Skeletal muscle tissue (tissue), 4 donors: ENCODE data around the gene GOLGA3. TPM values are rescaled to one million over a fixed set of nuclear protein-coding genes. Genes with fewer than 3 reads are reported as not detected.
A peak's percentile ranks its signal among the peaks of the same experiment; 100 is the strongest.
"Not testable (repeated sequence)": the region's sequence is repeated elsewhere in the genome, so short reads cannot be mapped to it uniquely, and the experiment has no call there.

Experiments
- H3K27ac ChIP-seq: one replicate; pipeline ENCODE4 v1.7.0; 2013; ENCODE audit warnings: mild to moderate bottlenecking, low read depth, low read length, inconsistent platforms
- H3K27me3 ChIP-seq, 3 donors: one replicate each; pipeline ENCODE4 v1.7.0; 2013; ENCODE audit warnings: low read length in 3 of 3; ENCODE audit not compliant: control insufficient read depth in 3 of 3, insufficient read depth in 3 of 3
- H3K36me3 ChIP-seq, 3 donors: one replicate each; pipeline ENCODE4 v1.7.0; 2013; ENCODE audit warnings: low read length in 3 of 3; ENCODE audit not compliant: control insufficient read depth in 3 of 3, insufficient read depth in 3 of 3
- H3K4me1 ChIP-seq, 3 donors: one replicate each; pipeline ENCODE4 v1.7.0; 2013; ENCODE audit warnings: low read length in 3 of 3, mild to moderate bottlenecking in 3 of 3; ENCODE audit not compliant: control insufficient read depth in 3 of 3, insufficient read depth in 3 of 3
- H3K4me3 ChIP-seq, 3 donors: one replicate each; pipeline ENCODE4 v1.7.0; 2013; ENCODE audit warnings: low read length in 3 of 3
- H3K9ac ChIP-seq, 3 donors: one replicate each; pipeline ENCODE4 v1.7.0; 2013; ENCODE audit warnings: low read length in 3 of 3, mild to moderate bottlenecking in 3 of 3, moderate library complexity in 2 of 3, low read depth in 1 of 3
- H3K9me3 ChIP-seq, 3 donors: one replicate each; pipeline ENCODE4 v1.7.0; 2013; ENCODE audit warnings: low read length in 3 of 3; ENCODE audit not compliant: control insufficient read depth in 3 of 3
- total RNA-seq: library from RNA; depleted of rRNA; stranded (reverse); fragments of >200 nt; gene quantifications from one replicate; pipeline ENCODE4 v1.2.3, GENCODE V29; 2014
- donor health status: Osteomylitis.

GOLGA3 gene
- total RNA-seq, 1 donor from 2014 or later = 41.8 TPM

GRCh38 chr12:132783917-132784531 is 44.6 kb downstream of the GOLGA3 start:
- H3K4me3 ChIP-seq = no peak overlapping the region
- H3K9me3 ChIP-seq = no peaks in the 10 kb centered on the region
- no peak overlapping the region for H3K27ac ChIP-seq
- H3K9ac ChIP-seq = no peak overlapping the region
- H3K27me3 ChIP-seq = no peaks in the 10 kb centered on the region
- peaks cover 63 to 74% (median 68%) of the 10 kb centered on the region in 3 donors for H3K36me3 ChIP-seq
- H3K4me1 ChIP-seq = peaks cover 0 to 3% (median 3%) of the 10 kb centered on the region in 3 donors

DNA sequence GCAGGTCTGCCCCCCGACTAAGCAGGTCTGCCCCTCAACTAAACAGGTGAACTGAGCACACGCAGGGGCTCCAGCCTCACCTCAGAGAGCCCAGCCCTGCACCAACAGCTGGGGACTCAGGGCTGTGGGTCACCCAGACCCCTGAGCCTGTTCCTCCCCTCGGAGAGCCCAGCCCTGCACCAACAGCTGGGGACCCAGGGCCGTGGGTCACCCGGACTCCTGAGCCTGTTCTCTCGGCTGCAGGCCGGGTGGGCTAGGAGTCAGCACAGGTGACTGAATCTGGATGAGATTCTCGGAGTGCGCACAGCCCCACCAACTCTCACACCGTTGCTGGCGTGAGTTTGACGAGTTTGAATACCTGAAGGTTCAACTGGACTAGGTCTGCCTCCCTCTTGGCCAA is 46.7 kb downstream of the GOLGA3 start:
- Histone ChIP-seq H3K9me3 (no peaks in the 10 kb centered on the region), H3K4me1 (peaks cover 2 to 10% (median 7%) of the 10 kb centered on the region in 3 donors), H3K27me3 (no peaks in the 10 kb centered on the region), H3K36me3 (peaks cover 64 to 73% (median 64%) of the 10 kb centered on the region in 3 donors), H3K9ac (no peak overlapping the region), H3K27ac (no peak overlapping the region), H3K4me3 (no peak overlapping the region)

GRCh38 chr12:132779781-132780353 is 48.8 kb downstream of the GOLGA3 start:
- H3K9ac ChIP-seq = no peak overlapping the region
- H3K4me1 ChIP-seq = peaks cover 17 to 31% (median 18%) of the 10 kb centered on the region in 3 donors
- H3K36me3 ChIP-seq = peaks cover 61 to 63% (median 61%) of the 10 kb centered on the region in 3 donors
- no peak overlapping the region for H3K4me3 ChIP-seq
- no peak overlapping the region for H3K27ac ChIP-seq
- no peaks in the 10 kb centered on the region for H3K27me3 ChIP-seq
- H3K9me3 ChIP-seq = no peaks in the 10 kb centered on the region

GRCh38 chr12:132777614-132778013 is 51.1 kb downstream of the GOLGA3 start:
- Histone ChIP-seq H3K4me1 (peaks cover 15 to 28% (median 17%) of the 10 kb centered on the region in 3 donors), H3K4me3 (no peak overlapping the region), H3K9me3 (no peaks in the 10 kb centered on the region), H3K36me3 (peaks cover 64 to 67% (median 64%) of the 10 kb centered on the region in 3 donors), H3K27ac (peak overlapping the region; percentile 40), H3K27me3 (no peaks in the 10 kb centered on the region), H3K9ac (no peak overlapping the region)

DNA sequence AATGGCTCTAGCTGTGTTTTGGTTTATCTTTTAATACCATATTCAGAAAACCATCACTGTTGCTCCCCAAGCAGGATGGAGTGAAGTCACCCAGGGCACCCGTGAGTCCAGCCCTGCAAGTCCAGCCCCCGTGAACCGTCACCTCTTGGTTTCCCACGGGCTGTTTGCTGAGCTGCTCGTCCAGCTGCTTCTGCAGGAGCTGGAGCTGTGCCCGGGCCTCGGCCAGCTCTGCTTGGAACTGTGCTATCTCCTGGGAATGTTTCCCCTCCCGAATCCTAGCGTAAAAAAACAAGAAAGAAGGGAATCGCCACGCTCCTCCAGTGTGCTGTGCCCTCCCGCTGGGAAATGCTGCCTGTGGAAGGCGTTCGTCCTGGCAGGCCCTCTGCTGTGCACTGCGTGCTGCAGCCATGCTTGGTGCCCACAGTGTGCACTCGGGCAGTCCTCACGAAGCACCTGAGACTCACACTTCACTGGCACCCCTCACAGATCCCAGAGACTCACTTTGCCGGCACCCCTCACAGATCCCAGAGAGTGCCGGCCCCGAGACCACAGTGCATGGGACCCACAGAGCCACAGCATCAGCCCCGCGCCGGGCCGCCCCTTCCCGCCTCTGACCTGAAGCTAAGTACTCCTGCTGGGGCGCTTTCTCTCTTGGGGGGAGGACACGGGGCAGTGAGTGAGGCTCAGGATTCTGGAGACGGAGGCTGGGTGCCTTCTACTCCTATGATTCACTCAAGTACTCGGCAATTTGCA is 51.7 kb downstream of the GOLGA3 start:
- no peak overlapping the region for H3K4me3 ChIP-seq
- peak overlapping the region; percentile 40 for H3K27ac ChIP-seq
- peaks cover 61 to 64% (median 61%) of the 10 kb centered on the region in 3 donors for H3K36me3 ChIP-seq
- peaks cover 15 to 28% (median 17%) of the 10 kb centered on the region in 3 donors for H3K4me1 ChIP-seq
- no peaks in the 10 kb centered on the region for H3K27me3 ChIP-seq
- no peaks in the 10 kb centered on the region for H3K9me3 ChIP-seq
- H3K9ac ChIP-seq = peak overlapping the region in 2 of 3 donors; percentile 45 to 65

- H3K9ac ChIP-seq, H3K27me3 ChIP-seq, H3K9me3 ChIP-seq, H3K27ac ChIP-seq, H3K4me3 ChIP-seq: not testable (repeated sequence)
- Histone ChIP-seq H3K36me3 (peaks cover 59 to 64% (median 62%) of the 10 kb centered on the region in 3 donors), H3K4me1 (peaks cover 15 to 28% (median 17%) of the 10 kb centered on the region in 3 donors)
Measured at GRCh38 chr12:132776230-132776625, 52.4 kb downstream of the GOLGA3 start.

DNA sequence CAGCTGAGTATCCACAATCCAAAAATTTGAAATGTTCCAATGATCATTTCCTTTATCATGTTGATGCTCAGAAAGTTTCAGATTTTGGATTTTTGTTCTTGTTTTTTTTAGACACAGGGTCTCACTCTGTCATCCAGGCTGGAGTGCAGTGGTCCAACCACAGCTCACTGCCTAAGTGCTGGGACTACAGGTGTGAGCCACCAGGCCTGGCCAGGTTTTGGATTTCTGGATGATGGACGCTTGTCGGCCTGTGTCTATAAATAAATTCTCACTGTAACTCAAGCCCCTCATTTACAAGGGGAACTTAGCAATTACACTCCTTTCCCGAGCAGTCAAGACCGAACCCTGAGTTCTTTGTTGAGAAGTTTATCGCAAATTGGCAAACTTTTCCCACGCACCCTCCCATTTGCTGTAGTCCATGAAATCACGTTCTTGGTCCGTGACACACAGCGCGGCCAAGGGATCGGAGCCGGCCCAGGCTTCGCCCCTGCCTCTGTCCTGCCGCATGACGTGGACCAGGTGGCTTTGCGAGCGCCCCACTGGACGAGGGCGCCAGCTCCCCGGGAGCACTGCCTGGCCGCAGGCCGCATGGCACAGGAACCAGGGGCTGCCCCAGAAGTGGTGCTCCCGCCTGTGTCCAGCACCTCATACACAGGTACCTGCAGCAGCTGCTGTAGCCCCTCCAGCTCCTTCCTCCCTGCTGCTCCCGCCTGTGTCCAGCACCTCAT is 53.0 kb downstream of the GOLGA3 start:
- H3K9ac ChIP-seq = no peak overlapping the region
- H3K9me3 ChIP-seq = no peaks in the 10 kb centered on the region
- no peaks in the 10 kb centered on the region for H3K27me3 ChIP-seq
- no peak overlapping the region for H3K27ac ChIP-seq
- peaks cover 15 to 28% (median 17%) of the 10 kb centered on the region in 3 donors for H3K4me1 ChIP-seq
- H3K36me3 ChIP-seq = peaks cover 56 to 62% (median 58%) of the 10 kb centered on the region in 3 donors
- H3K4me3 ChIP-seq = no peak overlapping the region

DNA sequence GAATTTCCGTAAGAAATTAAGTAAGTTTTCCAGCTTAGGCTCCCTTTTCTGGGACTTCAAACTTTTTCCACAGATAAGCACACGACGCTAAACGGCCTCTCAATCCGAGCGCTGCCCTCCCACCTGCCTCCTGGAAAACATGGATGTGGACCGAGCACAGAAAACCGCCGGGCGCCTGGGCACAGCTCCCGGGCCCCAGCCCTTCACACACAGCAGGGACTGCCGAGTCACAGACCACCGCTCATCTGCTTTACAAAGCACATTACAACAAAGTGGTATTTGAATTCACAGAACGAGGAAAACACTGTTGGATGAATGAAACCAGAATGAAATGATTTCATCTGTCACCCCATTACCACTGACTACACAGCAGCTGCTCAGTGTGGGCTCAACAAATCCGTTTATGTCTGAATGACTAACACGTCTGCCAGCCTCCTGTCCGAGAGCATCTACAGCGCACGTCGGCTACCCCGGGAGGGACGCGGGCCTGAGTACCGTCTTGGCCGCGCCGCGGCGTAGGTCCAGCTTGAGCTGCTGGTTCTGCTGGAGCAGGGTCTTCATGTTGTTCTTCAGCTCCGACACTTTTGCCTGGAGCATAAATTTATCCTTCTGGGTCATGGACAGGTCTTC is 53.9 kb downstream of the GOLGA3 start:
- Histone ChIP-seq H3K27ac (no peak overlapping the region), H3K9me3 (no peaks in the 10 kb centered on the region), H3K36me3 (peaks cover 48 to 55% (median 50%) of the 10 kb centered on the region in 3 donors), H3K27me3 (no peaks in the 10 kb centered on the region), H3K4me3 (no peak overlapping the region), H3K9ac (peak overlapping the region in 1 of 3 donors; percentile 19), H3K4me1 (peaks cover 15 to 28% (median 17%) of the 10 kb centered on the region in 3 donors)

- no peak overlapping the region for H3K27ac ChIP-seq
- no peak overlapping the region for H3K4me3 ChIP-seq
- H3K4me1 ChIP-seq = peaks cover 15 to 32% (median 17%) of the 10 kb centered on the region in 3 donors
- peaks cover 48 to 58% (median 51%) of the 10 kb centered on the region in 3 donors for H3K36me3 ChIP-seq
- H3K9ac ChIP-seq = no peak overlapping the region
- no peaks in the 10 kb centered on the region for H3K9me3 ChIP-seq
- H3K27me3 ChIP-seq = no peaks in the 10 kb centered on the region
Measured at GRCh38 chr12:132774159-132774558, 54.5 kb downstream of the GOLGA3 start.
